Endothelial cell (in vitro differentiated cells): ENCODE measurements around the gene MYO18B. TPM values are rescaled to one million over a fixed set of nuclear protein-coding genes. Genes with fewer than 3 reads are reported as not detected.

Source experiments
- DNase-seq: peaks from one replicate; pipeline ENCODE4 v3.0.0; 2021; ENCODE audit warnings: low spot score
- H3K27ac Mint-ChIP-seq: one replicate; pipeline ENCODE4 v1.8.0; 2021; ENCODE audit warnings: mixed read lengths, inconsistent platforms; ENCODE audit not compliant: unreplicated experiment
- H3K27me3 Mint-ChIP-seq: one replicate; pipeline ENCODE4 v1.8.0; 2021; ENCODE audit warnings: mild to moderate bottlenecking, moderate library complexity, mixed read lengths, inconsistent platforms; ENCODE audit not compliant: unreplicated experiment
- H3K36me3 Mint-ChIP-seq: one replicate; pipeline ENCODE4 v1.8.0; 2021; ENCODE audit warnings: mild to moderate bottlenecking, low read depth, mixed read lengths, inconsistent platforms; ENCODE audit not compliant: unreplicated experiment
- H3K4me1 Mint-ChIP-seq: one replicate; pipeline ENCODE4 v1.8.0; 2021; ENCODE audit warnings: mild to moderate bottlenecking, mixed read lengths, inconsistent platforms; ENCODE audit not compliant: unreplicated experiment
- H3K4me3 Mint-ChIP-seq: one replicate; pipeline ENCODE4 v1.8.0; 2021; ENCODE audit warnings: mild to moderate bottlenecking, mixed read lengths, inconsistent platforms; ENCODE audit not compliant: unreplicated experiment
- H3K9me3 Mint-ChIP-seq: one replicate; pipeline ENCODE4 v1.8.0; 2021; ENCODE audit warnings: mixed read lengths, inconsistent platforms; ENCODE audit not compliant: unreplicated experiment
- total RNA-seq: library from RNA; stranded (reverse); fragmentation: NEBNext Ultra II Directional; extraction: Animal tissue kit (Norgen Biotek cat#: 25700); gene quantifications from one replicate; pipeline ENCODE4 v1.2.1, GENCODE V29; 2021; ENCODE audit not compliant: unreplicated experiment
- TF ChIP-seq, protein P1 (sequence below): fragments of 200-600 bp; sonication (generic); IDR thresholded peaks from one replicate; pipeline ENCODE4 v1.5.0; 2021; ENCODE audit warnings: antibody characterized with exemption; ENCODE audit not compliant: unreplicated experiment

MYO18B gene
- total RNA-seq, 1 donor from 2014 or later = not detected

DNA sequence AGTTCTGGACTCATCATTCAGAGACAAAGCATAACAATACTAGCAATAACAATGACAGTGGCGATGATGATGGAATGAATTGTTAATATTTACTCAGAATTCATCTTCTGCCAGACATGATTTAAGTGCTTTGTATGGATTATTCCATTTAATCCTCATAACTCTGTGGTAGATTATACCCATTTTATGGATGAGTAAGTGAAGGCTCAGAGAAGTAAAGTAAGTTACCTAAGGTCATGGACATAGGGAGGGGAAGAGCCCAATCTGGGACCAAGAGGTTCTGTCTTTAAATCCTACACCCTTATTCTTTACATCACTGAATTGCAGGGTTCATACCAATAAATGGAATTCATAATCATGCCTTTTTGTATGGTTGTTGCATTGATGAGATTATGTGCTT, 72.7 kb downstream of the MYO18B start:
- TF ChIP-seq, protein P1, sequence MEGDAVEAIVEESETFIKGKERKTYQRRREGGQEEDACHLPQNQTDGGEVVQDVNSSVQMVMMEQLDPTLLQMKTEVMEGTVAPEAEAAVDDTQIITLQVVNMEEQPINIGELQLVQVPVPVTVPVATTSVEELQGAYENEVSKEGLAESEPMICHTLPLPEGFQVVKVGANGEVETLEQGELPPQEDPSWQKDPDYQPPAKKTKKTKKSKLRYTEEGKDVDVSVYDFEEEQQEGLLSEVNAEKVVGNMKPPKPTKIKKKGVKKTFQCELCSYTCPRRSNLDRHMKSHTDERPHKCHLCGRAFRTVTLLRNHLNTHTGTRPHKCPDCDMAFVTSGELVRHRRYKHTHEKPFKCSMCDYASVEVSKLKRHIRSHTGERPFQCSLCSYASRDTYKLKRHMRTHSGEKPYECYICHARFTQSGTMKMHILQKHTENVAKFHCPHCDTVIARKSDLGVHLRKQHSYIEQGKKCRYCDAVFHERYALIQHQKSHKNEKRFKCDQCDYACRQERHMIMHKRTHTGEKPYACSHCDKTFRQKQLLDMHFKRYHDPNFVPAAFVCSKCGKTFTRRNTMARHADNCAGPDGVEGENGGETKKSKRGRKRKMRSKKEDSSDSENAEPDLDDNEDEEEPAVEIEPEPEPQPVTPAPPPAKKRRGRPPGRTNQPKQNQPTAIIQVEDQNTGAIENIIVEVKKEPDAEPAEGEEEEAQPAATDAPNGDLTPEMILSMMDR = no peak
- H3K27me3 Mint-ChIP-seq = no peaks in the 10 kb centered on the region
- H3K36me3 Mint-ChIP-seq = no peaks in the 10 kb centered on the region
- no peaks in the 10 kb centered on the region for H3K9me3 Mint-ChIP-seq
- H3K4me1 Mint-ChIP-seq = no peaks in the 10 kb centered on the region
- no peak for DNase-seq
- H3K4me3 Mint-ChIP-seq = no peak overlapping the region
- no peak overlapping the region for H3K27ac Mint-ChIP-seq

DNA sequence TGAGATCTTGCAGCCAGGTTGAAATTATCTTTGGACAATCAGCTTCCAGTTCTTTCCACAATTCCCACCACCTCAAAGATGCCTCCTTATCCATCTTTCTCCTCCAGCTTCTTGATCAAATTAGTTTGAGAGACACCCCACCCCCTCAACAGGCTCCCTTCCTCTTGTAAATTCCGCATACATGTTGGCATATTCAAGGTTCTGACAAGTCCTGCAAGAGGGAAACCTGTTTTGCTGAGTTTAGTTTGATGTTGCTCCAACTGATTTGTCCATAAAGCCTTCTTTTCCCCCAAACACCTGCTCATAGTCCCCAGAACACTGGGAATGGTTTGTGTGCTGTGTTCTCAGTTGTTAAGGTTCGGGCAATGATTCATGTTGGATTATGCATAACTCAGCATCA, 73.6 kb downstream of the MYO18B start:
- DNase-seq = no peak
- H3K27ac Mint-ChIP-seq = no peak overlapping the region
- no peak overlapping the region for H3K4me3 Mint-ChIP-seq
- H3K36me3 Mint-ChIP-seq = no peaks in the 10 kb centered on the region
- H3K27me3 Mint-ChIP-seq = no peaks in the 10 kb centered on the region
- TF ChIP-seq, protein P1 = no peak
- no peaks in the 10 kb centered on the region for H3K9me3 Mint-ChIP-seq
- no peaks in the 10 kb centered on the region for H3K4me1 Mint-ChIP-seq

DNA sequence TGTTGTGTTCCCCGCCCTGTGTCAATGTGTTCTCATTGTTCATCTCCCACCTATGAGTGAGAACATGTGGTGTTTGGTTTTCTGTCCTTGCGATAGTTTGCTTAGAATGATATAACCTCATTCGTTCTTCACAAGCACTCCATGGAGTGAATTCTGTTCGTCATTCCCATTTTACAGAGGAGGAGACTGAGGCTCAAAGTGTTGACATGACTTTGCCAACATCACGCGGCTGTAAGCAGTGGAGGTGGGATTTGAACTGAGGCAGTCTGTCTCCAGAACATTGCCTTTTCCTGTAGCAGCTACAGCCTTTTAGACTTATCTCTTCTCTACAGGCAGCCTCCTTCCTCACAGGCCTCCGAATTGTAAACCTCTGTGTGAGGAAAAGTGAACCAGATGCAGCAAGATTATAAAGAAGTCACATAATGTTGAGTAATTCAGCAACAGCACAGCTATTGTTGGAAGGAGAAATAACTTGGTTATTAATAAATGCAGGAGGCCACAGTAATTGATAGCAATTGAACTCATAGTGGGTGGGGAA, 74.6 kb downstream of the MYO18B start:
- Mint-ChIP-seq H3K36me3 (no peaks in the 10 kb centered on the region), H3K27me3 (no peaks in the 10 kb centered on the region), H3K4me1 (no peaks in the 10 kb centered on the region), H3K9me3 (no peaks in the 10 kb centered on the region), H3K27ac (no peak overlapping the region), H3K4me3 (no peak overlapping the region)
- DNase-seq = no peak
- TF ChIP-seq, protein P1 = no peak

DNA sequence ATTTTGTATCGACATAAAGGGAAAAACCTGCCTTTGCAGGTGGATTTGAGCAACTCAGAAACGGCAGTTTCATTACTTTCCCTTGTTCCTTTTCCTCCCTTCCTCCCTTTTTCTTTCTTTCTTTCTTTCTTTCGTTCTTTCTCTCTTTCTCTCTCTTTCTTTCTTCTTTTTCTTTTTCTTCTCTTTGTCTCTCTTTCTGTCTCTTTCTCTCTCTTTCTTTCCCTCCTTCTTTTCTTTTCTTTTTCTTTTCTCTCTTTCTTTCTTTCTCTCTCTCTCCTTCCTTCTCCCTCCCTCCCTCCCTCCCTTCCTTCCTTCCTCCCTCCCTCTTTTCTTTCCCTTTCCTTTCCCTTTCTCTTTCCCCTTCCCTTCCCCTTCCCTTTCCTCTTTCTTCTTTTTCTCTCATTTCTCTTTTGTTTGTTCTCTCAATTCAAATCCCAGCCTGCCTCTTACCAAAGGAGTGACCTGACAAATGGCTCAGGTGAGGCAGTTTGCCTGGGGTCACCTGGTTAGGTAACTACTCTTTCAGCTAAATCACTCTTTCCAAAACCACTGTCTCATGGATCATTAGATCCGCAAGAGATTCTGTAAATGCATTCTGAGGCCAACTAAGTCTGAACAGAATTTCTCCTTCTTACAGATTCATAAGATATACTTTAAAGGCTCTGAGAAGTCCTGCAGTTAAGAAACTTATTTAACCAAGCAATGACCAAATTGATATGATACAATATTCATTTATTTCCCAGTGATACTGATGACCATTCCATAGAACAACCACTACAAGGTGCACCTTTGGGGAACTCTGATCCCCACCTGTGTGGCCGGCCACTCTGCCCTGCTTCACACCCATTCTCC, 75.3 kb downstream of the MYO18B start:
- Mint-ChIP-seq H3K4me1 (no peaks in the 10 kb centered on the region), H3K9me3 (no peaks in the 10 kb centered on the region), H3K36me3 (peaks cover under 1% of the 10 kb centered on the region), H3K4me3 (no peak overlapping the region), H3K27ac (no peak overlapping the region), H3K27me3 (no peaks in the 10 kb centered on the region)
- no peak for DNase-seq
- TF ChIP-seq, protein P1 = no peak

DNA sequence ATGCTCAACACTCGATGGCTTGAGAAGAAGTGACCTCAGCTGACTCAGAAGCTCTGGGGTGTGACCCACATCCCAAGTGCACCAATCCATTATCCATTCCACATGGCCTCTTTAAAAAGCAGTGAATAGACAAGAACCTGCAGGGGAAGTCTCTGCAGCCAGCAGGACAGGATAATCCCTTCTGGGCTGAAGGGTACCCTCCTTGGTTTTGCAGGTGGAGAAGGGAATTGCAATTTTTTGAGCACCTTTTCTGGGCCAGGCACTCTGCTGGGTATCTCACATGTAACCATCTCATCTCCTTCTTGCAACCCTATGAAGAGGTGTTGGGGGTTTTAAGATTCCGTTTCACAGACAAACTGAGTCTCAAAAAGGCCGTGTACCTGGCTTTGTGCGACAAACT, 76.6 kb downstream of the MYO18B start:
- H3K4me1 Mint-ChIP-seq = no peaks in the 10 kb centered on the region
- H3K4me3 Mint-ChIP-seq = no peak overlapping the region
- TF ChIP-seq, protein P1 = no peak
- no peaks in the 10 kb centered on the region for H3K9me3 Mint-ChIP-seq
- peaks cover 3% of the 10 kb centered on the region for H3K36me3 Mint-ChIP-seq
- DNase-seq = no peak
- H3K27me3 Mint-ChIP-seq = no peaks in the 10 kb centered on the region
- H3K27ac Mint-ChIP-seq = no peak overlapping the region
